HG03432 (cell line): ENCODE results near the gene HAPLN3.
A peak's percentile ranks its signal among the peaks of the same experiment; 100 is the strongest.

Experiments
- ATAC-seq: cut with Tn5 transposase; IDR thresholded peaks from one replicate; pipeline ENCODE4 v1.9.1; 2021; ENCODE audit warnings: mild to moderate bottlenecking, moderate library complexity; ENCODE audit not compliant: unreplicated experiment

The HAPLN3 gene

GRCh38 chr15:88911766-88912118 is 16.4 kb upstream of the HAPLN3 start:
- ATAC-seq: no peak

- ATAC-seq: no peak
Observed at GRCh38 chr15:88909956-88910831, 14.8 kb upstream of the HAPLN3 start.

GRCh38 chr15:88908697-88909621 is 13.6 kb upstream of the HAPLN3 start:
- ATAC-seq: no peak

GRCh38 chr15:88908123-88908522 is 12.8 kb upstream of the HAPLN3 start:
- no peak for ATAC-seq

GRCh38 chr15:88907111-88907510 is 11.8 kb upstream of the HAPLN3 start:
- ATAC-seq: no peak

- no peak for ATAC-seq
Observed at GRCh38 chr15:88906551-88906950, 11.2 kb upstream of the HAPLN3 start.

GRCh38 chr15:88906130-88906529 is 10.8 kb upstream of the HAPLN3 start:
- no peak for ATAC-seq

- ATAC-seq: no peak
Observed at GRCh38 chr15:88905576-88905975, 10.2 kb upstream of the HAPLN3 start.

- peak; percentile 84 for ATAC-seq
Observed at GRCh38 chr15:88904624-88905327, 9.4 kb upstream of the HAPLN3 start.

GRCh38 chr15:88904257-88904623 is 8.9 kb upstream of the HAPLN3 start:
- no peak for ATAC-seq

GRCh38 chr15:88902846-88903245 is 7.5 kb upstream of the HAPLN3 start:
- ATAC-seq: no peak

GRCh38 chr15:88902221-88902835 is 7.0 kb upstream of the HAPLN3 start:
- ATAC-seq: no peak

GRCh38 chr15:88901508-88902220 is 6.3 kb upstream of the HAPLN3 start:
- ATAC-seq: no peak

- ATAC-seq: no peak
Observed at GRCh38 chr15:88900982-88901418, 5.7 kb upstream of the HAPLN3 start.

GRCh38 chr15:88900309-88900981 is 5.1 kb upstream of the HAPLN3 start:
- ATAC-seq: no peak

GRCh38 chr15:88899251-88899650 is 3.9 kb upstream of the HAPLN3 start:
- ATAC-seq: no peak

- ATAC-seq: no peak
Observed at GRCh38 chr15:88898736-88899135, 3.4 kb upstream of the HAPLN3 start.

- peak; percentile 97 for ATAC-seq
Observed at GRCh38 chr15:88897456-88898194, 2.3 kb upstream of the HAPLN3 start.

- no peak for ATAC-seq
Observed at GRCh38 chr15:88897142-88897455, 1.8 kb upstream of the HAPLN3 start.
